Stimulated activated CD8-positive, alpha-beta memory T cell treated with anti-CD3 and anti-CD28 coated beads, Interleukin-2, amount 100 ng/mL, for 1 hour (primary cell): ENCODE results near the gene RABAC1.

Experiments
- DNase-seq, 2 donors: peaks; one replicate each; pipeline ENCODE4 v3.0.0-alpha.2; 2020; ENCODE audit warnings: low read depth in 2 of 2

RABAC1 gene

DNA sequence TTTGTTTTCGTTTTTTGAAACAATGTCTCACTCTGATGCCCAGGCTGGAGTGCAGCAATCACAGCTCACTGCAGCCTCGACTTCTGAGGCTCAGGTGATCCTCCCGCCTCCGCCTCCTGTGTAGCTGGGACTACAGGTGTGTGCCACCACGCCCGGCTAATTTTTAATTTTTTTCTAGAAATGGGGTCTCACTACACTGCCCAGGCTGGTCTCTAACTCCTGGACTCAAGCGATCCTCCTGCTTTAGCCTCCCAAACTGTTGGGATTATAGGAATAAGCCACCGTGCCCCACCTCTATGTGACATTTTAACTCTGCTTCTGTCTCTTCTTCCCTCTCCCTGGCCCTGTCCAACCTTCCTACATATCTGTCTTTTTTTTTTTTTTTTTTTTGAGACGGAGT is 29.8 kb upstream of the RABAC1 start:
- DNase-seq: no peak

DNA sequence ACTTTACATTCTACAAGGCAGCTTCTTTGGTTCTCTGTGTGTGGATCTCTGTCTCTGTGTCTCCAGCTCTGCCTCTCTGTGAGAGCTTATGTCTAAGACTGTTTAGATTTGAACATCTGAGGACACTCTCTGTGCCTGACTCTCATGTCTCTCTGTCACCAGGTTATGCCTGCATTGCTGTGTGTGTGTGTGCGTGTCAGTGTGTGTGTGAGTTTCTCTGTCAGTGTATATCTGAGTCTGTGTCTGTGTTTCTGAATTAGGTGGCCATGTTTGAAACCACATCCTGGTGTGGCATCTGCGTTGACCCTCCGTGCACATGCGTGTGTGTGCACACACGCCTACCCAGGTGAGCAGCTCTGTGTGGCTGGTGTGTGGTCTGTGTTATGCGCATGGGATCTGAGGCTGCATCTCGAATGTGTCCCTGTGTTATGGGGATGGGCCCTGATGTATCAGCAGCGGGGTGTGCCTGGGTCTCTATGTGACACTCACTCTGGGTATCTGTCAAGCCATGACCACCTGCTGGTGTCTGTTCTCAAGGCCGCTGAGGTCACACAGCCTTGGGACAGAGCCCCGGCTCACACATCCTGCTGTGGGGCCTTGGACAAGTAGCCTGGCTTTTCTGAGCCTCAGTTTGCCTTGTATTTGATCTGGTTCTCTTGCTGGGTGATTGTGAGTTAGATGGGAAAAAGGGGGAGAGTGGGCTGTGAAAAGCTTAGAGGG is 28.2 kb upstream of the RABAC1 start:
- no peak for DNase-seq

GRCh38 chr19:41984961-41985360 is 25.8 kb upstream of the RABAC1 start:
- no peak for DNase-seq

DNA sequence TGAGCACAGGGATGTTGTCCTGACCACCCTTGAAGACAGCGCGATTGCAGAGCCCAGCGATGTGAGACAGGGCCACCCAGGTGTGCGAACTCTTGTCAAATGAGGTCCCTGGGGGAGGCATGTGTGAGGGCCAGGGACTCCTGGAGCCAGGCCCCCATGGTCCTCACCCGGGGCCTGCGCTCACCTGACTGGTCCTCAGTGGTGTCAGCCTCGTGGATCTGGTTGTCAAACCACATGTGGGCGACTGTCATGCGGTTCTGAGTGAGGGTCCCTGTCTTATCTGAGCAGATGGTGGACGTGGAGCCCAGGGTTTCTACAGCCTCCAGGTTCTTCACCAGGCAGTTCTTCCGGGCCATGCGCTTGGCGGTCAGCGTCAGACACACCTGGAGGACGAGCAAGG is 22.6 kb upstream of the RABAC1 start:
- no peak for DNase-seq

GRCh38 chr19:41978470-41978869 is 19.3 kb upstream of the RABAC1 start:
- no peak for DNase-seq

GRCh38 chr19:41977916-41978315 is 18.8 kb upstream of the RABAC1 start:
- no peak for DNase-seq

GRCh38 chr19:41974652-41975051 is 15.5 kb upstream of the RABAC1 start:
- DNase-seq: no peak

DNA sequence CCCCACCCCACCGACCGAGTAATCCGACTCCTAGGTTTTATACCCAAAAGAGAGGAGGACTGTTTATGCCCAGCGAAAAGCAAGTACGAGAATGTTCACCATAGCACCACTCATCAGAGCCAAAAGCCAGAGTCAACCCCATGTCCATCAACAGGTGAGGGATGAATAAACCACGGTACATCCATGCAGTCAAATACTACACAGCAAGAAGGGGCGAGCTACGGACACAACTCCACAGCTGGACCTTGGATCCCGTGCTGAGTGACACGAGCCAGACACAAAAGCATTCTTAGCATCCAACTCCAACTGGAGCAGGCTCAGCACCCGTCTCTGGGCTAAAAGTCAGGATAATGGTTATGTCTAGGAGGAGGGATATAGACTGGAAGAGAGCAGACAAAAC is 12.2 kb upstream of the RABAC1 start:
- DNase-seq: no peak

DNA sequence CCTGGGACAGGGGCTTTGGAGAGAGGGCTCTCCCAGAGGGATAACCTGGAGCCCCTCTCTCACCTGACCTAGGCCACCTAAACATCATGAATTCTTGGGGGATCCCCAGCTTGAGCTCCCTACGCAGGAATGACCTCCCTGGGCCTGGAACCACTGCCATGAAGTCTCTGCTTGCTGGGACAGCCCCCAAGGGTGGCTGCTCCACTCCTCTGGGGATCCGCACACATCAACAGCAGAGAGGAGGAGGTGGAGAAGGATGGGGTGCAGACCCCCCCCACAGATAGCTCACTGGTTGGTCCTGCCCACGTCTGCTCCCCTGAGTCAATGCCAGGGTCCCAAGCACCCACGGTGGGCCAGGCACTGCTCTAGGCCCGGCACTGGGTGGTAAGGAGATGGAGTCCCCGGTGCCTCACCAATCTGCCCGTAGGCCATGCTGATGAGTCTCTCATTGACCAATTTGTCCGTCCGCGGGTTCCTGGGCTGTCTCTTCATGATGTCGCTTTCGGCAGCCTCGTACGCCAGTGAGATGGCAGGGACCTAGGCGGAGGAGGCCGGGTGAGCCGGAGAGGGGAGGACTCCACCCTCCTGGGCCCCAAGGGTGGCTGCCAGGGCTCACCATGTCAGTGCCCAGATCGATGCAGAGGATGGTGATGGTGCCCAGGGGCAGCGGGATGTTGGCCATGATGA is 10.8 kb upstream of the RABAC1 start:
- DNase-seq: no peak

GRCh38 chr19:41968751-41969595 is 9.9 kb upstream of the RABAC1 start:
- DNase-seq: no peak

- no peak for DNase-seq
These were observed 8.1 kb upstream of the RABAC1 start for GRCh38 chr19:41967054-41967783.

DNA sequence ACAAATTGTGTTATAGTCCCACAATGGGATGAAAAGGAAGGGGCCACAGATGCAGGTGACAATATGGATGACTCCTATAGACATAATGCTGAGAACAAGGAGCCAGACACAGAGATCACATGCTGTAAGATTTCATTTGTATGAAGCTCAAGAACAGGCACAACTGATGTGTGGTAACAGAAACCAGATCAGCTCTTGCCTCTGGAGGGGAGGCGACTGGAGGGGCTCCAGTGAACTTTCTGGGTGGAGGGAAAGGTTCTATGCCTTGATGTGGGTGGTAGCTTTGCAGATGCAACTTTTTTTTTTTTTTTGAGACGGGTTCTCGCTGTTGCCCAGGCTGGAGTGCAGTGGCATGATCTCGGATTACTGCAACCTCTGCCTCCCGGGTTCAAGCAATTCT is 6.0 kb upstream of the RABAC1 start:
- DNase-seq: no peak

- DNase-seq: no peak
These were observed 1.9 kb upstream of the RABAC1 start for GRCh38 chr19:41960973-41961372.

DNA sequence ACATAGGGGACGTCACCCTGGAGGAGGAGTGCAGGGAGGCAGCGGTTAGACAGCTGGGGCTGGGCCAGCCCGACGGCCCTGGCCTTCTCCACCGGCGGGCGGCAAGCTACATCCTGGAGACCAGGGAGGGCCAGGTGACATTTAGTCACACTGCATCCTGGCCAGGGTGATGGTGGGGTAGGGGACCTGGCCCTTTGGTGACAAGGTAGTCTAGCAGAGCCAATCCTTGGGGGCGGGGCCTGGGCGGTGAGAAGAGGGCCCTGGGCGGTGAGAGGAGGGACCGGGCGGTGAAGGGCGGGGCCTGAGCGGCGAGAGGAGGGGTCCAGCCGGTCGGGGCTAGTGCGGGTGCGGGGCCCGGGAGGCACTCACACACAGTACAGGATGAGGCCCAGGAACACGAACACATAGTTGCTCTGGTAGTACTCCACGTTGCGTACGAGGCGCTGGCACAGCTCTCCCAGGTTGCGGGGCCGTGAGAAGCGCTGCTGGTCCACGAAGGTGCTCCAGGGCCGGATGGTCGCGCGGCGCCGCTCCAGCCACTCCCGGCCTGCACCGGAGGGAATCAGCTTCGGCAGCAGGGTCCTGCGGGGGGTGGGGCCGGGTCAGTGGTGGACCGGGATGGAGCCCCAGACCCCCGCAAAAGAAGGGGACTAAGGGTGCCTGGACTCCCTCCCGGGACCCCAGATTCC is 610 bp downstream of the RABAC1 start:
- DNase-seq: peak; percentile 48 to 62

DNA sequence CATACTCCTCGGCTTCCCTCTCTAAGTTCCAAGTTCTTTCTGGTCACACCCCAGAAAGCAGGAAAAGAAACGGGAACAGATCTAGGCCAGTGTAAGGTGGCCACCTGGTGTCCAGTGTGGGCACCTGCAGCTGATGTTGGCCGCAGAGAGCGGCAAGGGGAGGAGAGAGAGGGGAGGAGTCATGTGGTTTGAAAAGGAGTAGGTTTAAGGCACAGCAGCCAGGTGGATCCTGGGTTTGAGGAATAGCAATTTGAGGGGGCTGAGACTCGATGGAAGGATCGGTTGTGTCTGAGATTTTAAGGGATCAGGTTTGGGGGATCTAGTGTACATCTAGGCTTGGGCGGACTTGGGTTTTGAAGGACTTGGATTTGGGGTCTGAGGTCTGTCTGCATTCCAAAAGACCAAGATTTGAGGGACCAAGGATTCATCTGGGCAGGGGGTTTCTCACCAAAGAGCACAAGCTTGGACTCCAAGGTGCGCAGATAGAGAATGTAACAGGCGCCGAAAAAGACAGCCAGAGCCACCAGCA is 1.2 kb downstream of the RABAC1 start:
- DNase-seq: no peak

DNA sequence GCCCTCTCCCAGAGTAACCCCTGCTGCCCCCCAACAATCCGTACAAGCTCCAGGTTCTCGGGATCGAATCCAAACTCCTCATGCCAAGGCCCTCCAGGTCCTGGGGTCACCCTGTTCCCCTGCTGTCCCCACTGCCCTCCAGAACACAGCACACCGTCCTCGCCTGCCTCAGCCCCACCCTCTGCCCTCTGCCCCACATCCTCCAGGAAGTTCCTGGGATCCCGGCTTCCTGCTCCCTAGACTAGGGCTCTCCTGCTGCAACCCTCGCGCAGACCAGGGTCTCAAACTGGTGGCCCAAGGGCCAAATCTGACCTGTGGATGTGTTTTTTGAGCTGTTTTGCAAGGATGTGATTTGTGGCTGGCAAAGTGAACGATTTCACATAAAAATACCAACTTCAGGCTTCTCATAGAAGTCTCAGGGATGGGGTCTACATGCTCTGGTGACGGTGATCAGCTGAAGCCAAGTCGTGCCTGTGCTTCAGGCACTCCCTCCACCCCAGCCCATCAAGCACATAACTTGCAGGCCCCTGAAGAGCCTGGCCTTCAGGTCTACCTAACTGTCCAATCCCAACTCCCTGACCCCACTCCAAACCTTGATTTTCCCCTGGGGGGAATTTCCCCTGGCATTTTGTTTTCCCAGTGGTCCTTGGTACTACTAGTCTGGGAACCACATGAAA is 1.8 kb downstream of the RABAC1 start:
- no peak for DNase-seq

DNA sequence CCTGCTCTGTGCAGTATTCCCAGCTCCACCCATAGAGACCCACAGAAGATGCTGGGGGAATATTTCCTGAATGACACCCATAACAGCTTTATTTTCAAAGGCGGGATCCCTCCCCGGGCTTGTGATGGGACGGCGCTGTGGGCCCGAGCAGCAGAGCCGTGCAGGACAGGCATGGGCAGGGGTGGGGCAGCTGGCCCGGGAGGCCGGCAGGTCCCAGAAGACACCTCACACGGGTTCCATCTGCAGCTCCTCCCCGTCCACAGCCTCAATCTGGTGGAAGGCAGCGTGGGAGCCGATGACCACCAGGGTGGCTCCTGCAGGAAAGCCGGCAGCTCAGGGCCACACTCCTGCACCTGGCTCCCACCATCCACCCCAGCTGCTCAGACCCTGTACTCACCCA is 2.5 kb downstream of the RABAC1 start:
- DNase-seq: no peak

DNA sequence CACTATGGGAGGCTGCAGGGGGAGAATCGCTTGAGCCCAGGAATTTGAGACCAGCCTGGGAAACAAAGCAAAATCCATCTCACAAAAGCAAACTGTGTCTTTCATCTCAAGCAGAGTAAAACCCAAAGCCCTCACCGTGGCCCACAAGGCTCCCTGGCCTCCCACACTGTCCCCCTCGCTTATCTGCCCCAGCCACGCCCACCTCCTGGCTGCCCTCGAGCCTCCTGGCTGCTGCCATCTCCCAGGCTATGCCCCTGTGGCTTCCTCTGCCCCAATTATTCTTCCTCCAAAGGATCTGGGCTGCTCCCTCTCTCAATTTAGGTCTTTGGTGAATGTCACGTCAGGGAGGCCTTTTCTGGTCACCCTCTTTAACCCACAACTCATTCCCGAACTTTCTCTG is 3.6 kb downstream of the RABAC1 start:
- DNase-seq: no peak

DNA sequence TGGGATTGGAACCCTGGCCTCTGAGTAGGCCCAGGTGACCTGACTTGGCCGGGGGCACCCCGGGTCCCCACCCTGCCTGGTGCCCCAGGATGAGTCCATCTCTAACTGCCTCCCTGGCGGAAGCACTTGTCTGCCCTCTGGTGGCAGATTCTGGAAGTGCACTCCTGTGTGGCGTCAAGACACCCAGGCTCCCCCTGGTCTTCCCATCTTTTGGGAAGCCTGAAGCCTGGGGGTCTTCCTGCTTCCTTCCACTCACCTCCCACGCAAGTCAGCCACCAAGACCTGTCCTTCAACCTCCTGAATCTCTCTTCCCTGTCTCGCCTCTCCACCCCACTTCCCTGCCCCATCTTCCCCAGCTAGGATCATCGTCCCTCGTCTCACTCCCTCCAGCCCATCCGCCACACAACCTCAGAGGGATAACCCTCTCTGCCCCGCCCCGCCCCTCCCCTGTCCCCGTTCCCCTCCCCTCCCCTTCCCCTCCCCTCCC is 7.4 kb downstream of the RABAC1 start:
- DNase-seq: peak; percentile 76 to 78

DNA sequence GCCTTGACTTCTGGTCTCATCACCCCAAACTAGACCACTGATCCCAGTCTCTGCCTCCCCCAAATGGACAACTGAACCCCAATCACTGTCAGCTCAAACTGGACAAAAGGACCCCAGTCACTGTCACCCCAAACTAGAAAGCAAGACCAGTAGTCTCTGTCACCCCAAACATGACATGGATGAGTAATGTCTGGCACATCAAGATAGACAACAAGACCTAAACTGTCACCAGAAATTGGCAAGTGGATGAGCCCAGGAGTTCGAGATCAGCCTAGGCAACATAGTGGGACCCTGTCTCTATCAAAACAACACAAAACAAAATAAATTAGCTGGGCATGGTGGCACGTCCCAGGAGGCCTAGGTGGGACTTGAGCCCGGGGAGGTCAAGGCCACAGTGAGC is 12.0 kb downstream of the RABAC1 start:
- DNase-seq: no peak
